ENCODE data around the gene KCNQ4.

The KCNQ4 gene

GRCh38 chr1:40757084-40757483, 26.5 kb upstream of the KCNQ4 start:
- ChIA-PET CTCF (no interaction called here), POLR2A (interaction anchor here (3.4 kb wide), 1 partner anchor 65 kb away, joined by 14 read pairs; the partner anchor contains the start of gene NFYC)
- DNase-seq (ENCODE audit: extremely low spot score): no peak
- TF ChIP-seq ELF4 (IDR thresholded peaks at IDR 0.05) (no peak), L3MBTL2 (conservative IDR thresholded peaks at IDR 0.05) (no peak), FOXA1 (IDR thresholded peaks at IDR 0.05) (no peak), NFRKB (IDR thresholded peaks at IDR 0.05) (no peak), HDGF (IDR thresholded peaks at IDR 0.05; ENCODE audit: borderline replicate concordance) (no peak), SUZ12 (IDR thresholded peaks at IDR 0.05) (no peak), FOXM1 (IDR thresholded peaks at IDR 0.05; ENCODE audit: borderline replicate concordance) (no peak), FOXK2 (IDR thresholded peaks at IDR 0.05) (no peak), TARDBP (IDR thresholded peaks at IDR 0.05) (no peak), SP1 (IDR thresholded peaks at IDR 0.05) (no peak), LEF1 (IDR thresholded peaks at IDR 0.05; ENCODE audit: borderline replicate concordance) (no peak), ARNT (IDR thresholded peaks at IDR 0.05) (no peak), BHLHE40 (IDR thresholded peaks at IDR 0.05; ENCODE audit: borderline replicate concordance) (no peak), PKNOX1 (IDR thresholded peaks at IDR 0.05) (no peak), CTBP1 (IDR thresholded peaks at IDR 0.05; ENCODE audit: borderline replicate concordance) (no peak), ZNF384 (IDR thresholded peaks at IDR 0.05) (no peak)

- DNase-seq (ENCODE audit: extremely low spot score): no peak
- TF ChIP-seq FOXM1 (IDR thresholded peaks at IDR 0.05; ENCODE audit: borderline replicate concordance): no peak
- TF ChIP-seq SUZ12 (IDR thresholded peaks at IDR 0.05): no peak
- no peak for TF ChIP-seq BHLHE40 (IDR thresholded peaks at IDR 0.05; ENCODE audit: borderline replicate concordance)
- TF ChIP-seq CTBP1 (IDR thresholded peaks at IDR 0.05; ENCODE audit: borderline replicate concordance): no peak
- ChIA-PET CTCF (no interaction called here), POLR2A (interaction anchor here (3.4 kb wide), 1 partner anchor 66 kb away, joined by 14 read pairs; the partner anchor contains the start of gene NFYC)
Measured at GRCh38 chr1:40758004-40758403, 25.6 kb upstream of the KCNQ4 start.

- ChIA-PET POLR2A (interaction anchor here (3.4 kb wide), 1 partner anchor 67 kb away, joined by 14 read pairs; the partner anchor contains the start of gene NFYC), CTCF (no interaction called here)
- no peak for TF ChIP-seq HDGF (IDR thresholded peaks at IDR 0.05; ENCODE audit: borderline replicate concordance)
- TF ChIP-seq LEF1 (IDR thresholded peaks at IDR 0.05; ENCODE audit: borderline replicate concordance): no peak
- TF ChIP-seq ELF4 (IDR thresholded peaks at IDR 0.05): no peak
- no peak for TF ChIP-seq PKNOX1 (IDR thresholded peaks at IDR 0.05)
- no peak for TF ChIP-seq FOXK2 (IDR thresholded peaks at IDR 0.05)
- no peak for TF ChIP-seq TARDBP (IDR thresholded peaks at IDR 0.05)
- TF ChIP-seq BHLHE40 (IDR thresholded peaks at IDR 0.05; ENCODE audit: borderline replicate concordance): no peak
- no peak for TF ChIP-seq CTBP1 (IDR thresholded peaks at IDR 0.05; ENCODE audit: borderline replicate concordance)
- TF ChIP-seq SP1 (IDR thresholded peaks at IDR 0.05): no peak
- TF ChIP-seq NFRKB (IDR thresholded peaks at IDR 0.05): no peak
- no peak for TF ChIP-seq L3MBTL2 (conservative IDR thresholded peaks at IDR 0.05)
- no peak for TF ChIP-seq FOXA1 (IDR thresholded peaks at IDR 0.05)
- TF ChIP-seq SUZ12 (IDR thresholded peaks at IDR 0.05): no peak
- no peak for TF ChIP-seq ARNT (IDR thresholded peaks at IDR 0.05)
- no peak for TF ChIP-seq ZNF384 (IDR thresholded peaks at IDR 0.05)
- no peak for TF ChIP-seq FOXM1 (IDR thresholded peaks at IDR 0.05; ENCODE audit: borderline replicate concordance)
Measured at GRCh38 chr1:40758578-40759343, 24.8 kb upstream of the KCNQ4 start.

GRCh38 chr1:40760984-40761383, 22.6 kb upstream of the KCNQ4 start:
- TF ChIP-seq L3MBTL2 (conservative IDR thresholded peaks at IDR 0.05): no peak
- TF ChIP-seq FOXM1 (IDR thresholded peaks at IDR 0.05; ENCODE audit: borderline replicate concordance): no peak
- no peak for TF ChIP-seq HDGF (IDR thresholded peaks at IDR 0.05; ENCODE audit: borderline replicate concordance)
- TF ChIP-seq LEF1 (IDR thresholded peaks at IDR 0.05; ENCODE audit: borderline replicate concordance): no peak
- no peak for TF ChIP-seq FOXK2 (IDR thresholded peaks at IDR 0.05)
- POLR2A ChIA-PET: no interaction called here
- CTCF ChIA-PET: no interaction called here
- no peak for DNase-seq (ENCODE audit: extremely low spot score)

More at GRCh38 chr1:40758578-40759343, 24.8 kb upstream of the KCNQ4 start:
- no peak for DNase-seq (ENCODE audit: extremely low spot score)

GRCh38 chr1:40762144-40762923, 21.3 kb upstream of the KCNQ4 start:
- TF ChIP-seq SP1 (IDR thresholded peaks at IDR 0.05): no peak
- TF ChIP-seq FOXK2 (IDR thresholded peaks at IDR 0.05): no peak
- no peak for TF ChIP-seq ELF4 (IDR thresholded peaks at IDR 0.05)
- no peak for TF ChIP-seq L3MBTL2 (conservative IDR thresholded peaks at IDR 0.05)
- TF ChIP-seq FOXM1 (IDR thresholded peaks at IDR 0.05; ENCODE audit: borderline replicate concordance): no peak
- TF ChIP-seq HDGF (IDR thresholded peaks at IDR 0.05; ENCODE audit: borderline replicate concordance): no peak
- TF ChIP-seq FOXA1 (IDR thresholded peaks at IDR 0.05): no peak
- no peak for TF ChIP-seq LEF1 (IDR thresholded peaks at IDR 0.05; ENCODE audit: borderline replicate concordance)
- no peak for TF ChIP-seq SUZ12 (IDR thresholded peaks at IDR 0.05)
- TF ChIP-seq NFRKB (IDR thresholded peaks at IDR 0.05): no peak
- no peak for TF ChIP-seq ARNT (IDR thresholded peaks at IDR 0.05)
- TF ChIP-seq TARDBP (IDR thresholded peaks at IDR 0.05): no peak
- no peak for TF ChIP-seq BHLHE40 (IDR thresholded peaks at IDR 0.05; ENCODE audit: borderline replicate concordance)
- TF ChIP-seq ZNF384 (IDR thresholded peaks at IDR 0.05): no peak
- TF ChIP-seq CTBP1 (IDR thresholded peaks at IDR 0.05; ENCODE audit: borderline replicate concordance): no peak
- TF ChIP-seq PKNOX1 (IDR thresholded peaks at IDR 0.05): no peak
- ChIA-PET POLR2A (no interaction called here), CTCF (interaction anchor here (0.8 kb wide), 1 partner anchor 12 kb away, joined by 5 read pairs; no protein-coding TSS in a partner anchor)
- no peak for DNase-seq (ENCODE audit: extremely low spot score)

All from HEK293T (cell line).